ENCODE data around the gene TMEM86B.
A peak's percentile ranks its signal among the peaks of the same experiment; 100 is the strongest.

Gene TMEM86B

DNA sequence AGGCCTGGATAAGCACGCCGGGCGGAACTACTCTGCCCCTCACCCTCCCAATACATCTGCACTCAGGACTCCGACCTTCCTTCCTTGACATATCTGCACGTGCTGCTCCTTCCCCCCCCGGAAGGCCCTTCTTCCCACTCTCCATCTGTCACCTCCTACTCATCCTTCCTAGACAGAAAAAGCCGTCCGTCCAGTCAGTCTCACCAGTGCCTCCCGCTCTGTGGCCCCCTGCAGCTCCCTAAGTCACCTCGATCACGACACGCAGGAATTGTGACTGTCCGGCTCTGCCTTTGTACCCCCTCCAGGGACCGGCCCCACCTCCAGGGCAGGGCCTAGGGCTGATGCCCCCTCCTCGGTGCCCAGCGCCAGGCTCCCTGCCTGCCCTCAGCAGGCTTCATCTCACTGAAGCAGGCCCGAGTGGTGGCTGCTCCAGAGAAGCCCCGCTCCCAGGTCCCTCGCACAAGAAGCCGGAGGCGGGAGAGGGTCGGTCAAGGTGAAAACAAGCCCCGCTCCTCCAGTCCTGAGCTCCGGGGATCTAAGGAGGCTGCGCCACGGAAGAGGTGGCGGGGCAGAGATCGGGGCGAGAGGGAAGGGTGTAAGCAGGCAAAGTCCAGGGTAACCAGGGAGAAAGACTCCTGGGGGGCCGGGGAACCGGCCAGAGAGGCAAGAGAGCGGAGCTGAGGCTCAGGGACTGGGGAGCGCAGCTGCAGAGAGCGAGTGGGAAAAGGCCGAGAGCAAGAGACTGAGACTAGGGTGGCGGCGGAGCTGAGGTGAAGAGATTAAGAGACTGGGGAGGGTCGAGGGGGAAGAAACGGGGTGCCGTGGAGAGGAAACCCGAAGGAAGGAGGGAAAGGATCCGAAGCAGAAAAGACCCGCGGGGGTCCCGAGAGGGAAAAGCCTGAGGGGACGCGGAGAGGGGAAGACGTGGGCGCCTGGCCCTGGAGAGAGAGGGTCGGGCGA is 29.2 kb upstream of the TMEM86B start:
- ATAC-seq, result no peak

DNA sequence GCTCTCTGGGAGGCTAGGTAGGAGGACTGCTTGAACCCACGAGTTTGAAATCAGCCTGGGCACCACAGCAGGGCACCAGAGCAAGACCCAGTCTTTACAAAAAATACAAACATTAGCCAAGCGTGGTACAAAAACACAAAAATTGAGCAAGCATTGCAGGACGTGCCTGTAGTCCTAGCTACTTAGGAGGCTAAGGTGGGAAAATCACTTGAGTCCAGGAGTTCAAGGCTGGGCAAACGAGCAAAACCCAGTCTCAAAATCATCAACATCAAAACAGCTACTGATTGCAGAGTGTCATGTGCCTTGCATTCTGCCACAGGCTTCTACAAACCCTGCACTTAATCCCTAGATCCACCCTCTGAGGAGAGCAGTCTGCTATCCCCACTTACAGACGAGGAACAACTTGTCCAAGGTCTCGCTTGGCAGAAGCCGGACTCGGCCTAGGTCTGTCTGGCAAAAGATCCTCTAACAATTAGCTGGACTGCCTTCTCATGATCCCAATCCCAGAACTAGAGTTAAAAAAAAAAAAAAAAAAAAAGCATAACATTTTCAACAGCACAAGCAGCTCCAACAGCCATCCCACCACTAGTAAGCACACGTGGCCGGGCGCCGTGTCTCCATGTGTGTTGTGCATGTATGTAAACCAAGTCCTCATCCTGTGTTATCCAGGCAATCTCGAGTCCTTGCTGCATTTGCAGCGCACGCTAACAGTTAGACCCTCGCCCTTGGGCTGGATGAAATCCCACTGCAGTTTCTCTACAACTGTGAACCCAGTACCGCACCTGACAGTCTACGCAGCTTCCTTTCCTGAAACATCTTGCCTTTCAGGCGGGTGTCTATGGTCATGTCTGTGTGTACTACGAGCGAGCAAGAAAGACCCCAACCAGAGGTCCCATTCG is 28.2 kb upstream of the TMEM86B start:
- ATAC-seq, result no peak

DNA sequence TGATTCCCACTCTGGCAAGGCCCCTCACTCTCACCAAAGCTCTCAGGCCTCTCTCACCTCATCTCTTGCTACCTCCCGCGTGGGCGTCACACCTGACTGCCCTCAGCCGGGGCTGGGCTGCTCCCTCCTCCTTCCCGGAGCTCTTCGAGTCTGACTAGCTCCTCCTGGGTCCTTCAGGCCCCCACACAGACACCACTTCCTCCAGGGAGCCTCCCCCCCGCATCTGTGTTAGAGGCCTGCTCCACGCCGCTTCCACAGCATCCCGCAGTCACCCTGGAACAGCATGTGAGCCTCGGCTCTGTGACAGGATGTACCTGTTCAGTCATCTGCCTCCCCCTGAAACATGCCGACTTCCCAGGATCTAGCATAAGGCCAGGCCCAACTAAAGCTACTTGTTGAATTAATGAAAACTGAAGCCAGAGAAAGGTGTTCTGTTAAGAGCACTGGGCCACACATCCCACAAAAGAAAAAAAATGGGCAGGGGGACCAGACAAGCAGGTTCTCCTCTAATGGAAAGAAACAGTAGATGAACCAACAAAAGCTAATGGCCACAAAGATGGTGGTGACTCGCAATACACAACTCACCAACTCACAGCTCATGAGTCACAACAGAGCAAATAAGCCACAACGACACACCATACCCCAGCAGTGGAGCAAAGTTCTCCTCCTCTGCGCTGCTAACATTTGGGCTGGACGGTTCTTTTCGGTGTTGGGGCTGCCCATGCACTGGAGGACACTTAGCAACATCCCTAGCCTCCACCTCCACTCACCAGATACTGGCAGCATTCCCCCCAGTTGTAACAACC is 27.3 kb upstream of the TMEM86B start:
- ATAC-seq, result peak; percentile 27 to 33

DNA sequence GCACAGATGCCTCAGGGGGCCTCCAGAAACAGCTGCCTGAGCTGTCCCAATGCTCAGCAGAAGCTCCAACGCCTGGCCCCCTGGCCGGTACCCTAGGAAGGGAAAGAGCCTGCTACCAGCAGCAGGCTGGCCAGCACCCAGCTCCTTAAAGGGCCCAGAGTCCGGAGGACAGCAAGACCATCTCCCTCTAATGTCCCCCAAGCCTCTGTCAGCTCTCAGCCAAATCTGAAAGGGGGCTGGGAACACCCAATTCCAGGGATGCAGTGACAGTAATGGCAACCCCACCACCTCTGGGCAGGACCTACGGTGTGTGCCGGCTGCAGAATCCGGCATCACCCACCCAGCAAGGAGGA is 26.0 kb upstream of the TMEM86B start:
- no peak for ATAC-seq

DNA sequence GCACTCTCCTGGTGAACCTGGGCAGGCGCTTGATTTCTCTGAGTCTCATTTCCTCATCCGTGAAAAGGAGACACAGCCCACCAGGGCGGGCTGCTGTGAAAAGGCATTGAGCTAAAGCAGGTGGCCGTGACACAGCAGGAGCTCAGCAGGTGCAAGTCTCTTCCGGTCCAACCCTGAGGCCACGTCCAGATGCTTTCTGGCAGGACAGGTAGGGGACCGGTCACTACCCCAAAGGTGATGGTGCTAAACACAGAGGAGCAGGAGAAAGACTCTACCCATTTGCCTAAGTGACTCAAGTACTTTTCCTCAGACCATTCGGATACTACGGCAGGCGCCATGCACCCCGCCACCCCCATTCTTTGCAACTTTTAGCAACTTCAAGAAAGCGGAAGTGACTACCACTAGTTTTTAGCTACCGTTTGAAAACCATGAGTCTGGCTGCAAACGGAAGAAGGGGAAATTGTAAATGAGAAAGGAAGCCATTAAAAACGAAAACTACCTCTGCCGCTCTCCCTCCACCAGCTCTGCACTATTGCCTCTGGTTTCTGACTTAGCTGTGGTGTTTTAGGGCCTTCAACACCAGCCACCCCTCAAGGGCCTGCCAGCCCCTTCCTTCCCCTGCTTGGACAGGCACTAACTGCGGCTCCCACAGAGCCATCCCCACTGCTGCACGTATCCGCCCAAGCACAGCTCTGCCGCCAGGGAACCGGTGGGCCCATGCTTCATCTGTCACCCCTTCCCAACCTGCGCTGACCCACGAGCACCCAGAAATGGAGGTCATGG is 25.5 kb upstream of the TMEM86B start:
- peak; percentile 25 to 26 for ATAC-seq

DNA sequence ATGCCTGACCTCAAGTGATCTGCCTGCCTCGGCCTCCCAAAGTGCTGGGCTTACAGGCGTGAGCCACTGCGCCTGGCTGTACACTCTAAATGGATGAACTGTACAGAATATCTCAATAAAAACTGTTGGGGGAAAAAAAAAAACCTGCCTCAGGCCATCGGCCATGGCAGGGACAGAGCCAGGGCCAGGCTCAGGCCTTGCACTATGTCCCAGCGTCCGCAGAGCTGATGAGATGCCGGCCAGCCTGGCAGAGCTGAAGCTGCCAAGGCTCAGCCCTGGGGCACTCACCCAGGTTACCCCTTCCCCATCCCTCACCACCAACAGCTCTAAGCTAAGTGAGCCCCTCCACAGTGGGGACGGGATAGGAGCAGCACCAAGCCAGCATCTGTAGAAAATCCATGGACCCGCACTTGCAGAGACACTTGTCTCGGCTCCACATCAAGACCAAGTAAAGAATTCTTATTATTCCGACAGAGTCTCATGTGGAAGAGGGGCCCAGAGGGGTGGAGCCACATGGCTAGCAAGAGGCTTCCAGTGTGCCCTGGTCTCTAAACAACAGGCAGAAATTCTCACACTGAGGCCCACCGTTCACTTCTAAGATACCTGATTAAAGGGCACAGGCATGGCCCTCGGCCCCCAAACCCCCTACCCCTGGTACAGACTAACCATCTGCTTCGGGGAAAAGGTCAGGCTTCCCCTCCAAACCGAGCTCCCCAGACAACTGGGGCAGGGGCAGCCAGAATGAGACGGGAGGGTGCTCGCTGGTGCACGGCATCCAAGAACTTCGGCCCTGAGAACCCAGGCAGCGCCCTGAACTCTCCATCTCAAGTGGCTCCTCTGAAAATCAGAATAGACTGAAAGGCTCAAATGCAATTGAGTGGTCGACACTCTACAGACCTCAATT is 24.4 kb upstream of the TMEM86B start:
- no peak for ATAC-seq

DNA sequence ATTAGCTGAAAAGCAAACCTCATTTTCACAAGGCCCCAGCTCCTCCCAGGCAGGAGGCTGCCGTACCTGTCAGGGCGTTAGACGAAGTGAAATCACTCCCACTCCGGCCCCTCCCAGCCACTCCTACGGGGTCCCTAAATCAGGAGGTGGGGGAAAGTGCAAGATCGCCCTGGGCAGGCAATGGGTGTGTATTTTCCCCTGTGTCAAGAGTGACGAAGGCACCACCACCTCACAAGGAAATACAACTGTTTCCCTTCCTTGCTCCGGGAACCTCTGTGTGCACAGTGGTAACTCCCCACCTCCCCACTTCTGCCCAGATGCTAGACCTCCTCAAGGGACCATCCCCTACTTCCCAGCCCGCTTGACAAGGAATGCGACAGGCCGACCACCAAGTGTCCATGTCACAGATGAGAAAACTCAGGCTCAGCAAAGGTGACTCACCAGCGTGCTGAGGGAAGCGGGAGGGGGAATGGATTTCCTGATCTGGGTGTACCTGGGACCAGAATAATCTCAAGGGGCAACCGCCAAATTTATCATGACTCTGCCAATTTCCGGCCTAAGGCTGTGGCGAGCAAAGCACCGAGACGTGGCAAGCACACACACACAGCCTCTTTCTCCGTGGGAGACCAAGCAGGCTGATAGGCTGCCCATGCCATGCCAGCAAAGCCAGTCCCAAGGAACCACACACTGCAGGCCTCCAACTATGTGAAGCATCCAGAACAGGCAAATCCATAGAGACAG is 22.9 kb upstream of the TMEM86B start:
- no peak for ATAC-seq

DNA sequence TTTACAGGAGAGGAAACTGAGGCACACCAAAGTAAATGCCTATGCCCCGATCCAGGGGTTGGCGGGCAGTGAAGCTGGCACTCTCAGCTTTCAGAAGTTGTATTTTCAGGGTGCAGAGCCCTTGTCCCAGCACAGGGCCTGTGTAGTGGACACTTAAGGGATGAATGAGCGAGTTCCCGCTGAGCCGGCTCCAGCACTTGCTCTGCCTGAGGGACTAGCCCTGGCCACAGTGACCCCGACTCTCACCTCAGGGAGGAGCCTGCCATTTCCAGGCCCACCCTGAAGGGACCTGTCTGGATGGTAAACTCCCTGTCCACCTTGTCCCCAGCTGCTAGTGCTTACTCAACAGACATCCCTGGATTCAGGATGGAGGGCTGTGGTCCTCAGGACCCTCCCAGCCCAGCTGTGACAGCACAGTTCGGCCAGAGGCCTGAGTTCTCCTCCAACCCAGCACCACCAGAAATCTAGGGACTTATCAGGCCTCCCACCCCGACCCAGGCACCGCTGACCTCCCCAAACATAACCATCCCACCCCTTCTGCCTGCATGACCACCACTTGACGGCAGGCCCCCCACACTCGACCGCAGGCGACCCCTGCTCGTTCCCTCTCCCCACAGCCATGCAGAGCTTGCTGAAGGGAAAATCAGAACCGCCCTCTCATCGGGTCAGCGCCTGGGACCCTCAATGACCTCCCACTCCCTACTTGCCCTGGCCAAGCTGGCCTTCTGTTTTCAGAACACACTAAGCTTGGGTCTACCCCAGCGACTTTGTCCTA is 21.9 kb upstream of the TMEM86B start:
- no peak for ATAC-seq

DNA sequence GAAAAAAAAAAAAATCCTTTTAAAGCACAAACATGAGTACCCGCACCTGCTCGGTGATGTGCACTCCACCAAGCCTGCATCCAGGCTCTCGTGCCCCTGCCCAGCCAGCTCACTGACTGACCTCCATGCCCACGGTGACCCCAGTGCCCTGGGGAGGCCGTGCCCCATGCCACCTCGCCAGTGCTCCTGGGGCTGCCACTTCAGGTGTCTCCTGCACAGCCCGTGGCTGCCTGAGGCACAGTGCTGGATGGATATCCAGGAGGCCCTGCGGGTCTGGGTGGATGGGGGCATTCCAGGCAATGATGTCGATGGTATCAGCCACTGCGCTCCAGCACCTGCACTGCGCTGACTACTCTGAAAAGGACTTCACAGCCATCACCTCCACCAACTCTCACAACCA is 21.3 kb upstream of the TMEM86B start:
- ATAC-seq, result no peak

DNA sequence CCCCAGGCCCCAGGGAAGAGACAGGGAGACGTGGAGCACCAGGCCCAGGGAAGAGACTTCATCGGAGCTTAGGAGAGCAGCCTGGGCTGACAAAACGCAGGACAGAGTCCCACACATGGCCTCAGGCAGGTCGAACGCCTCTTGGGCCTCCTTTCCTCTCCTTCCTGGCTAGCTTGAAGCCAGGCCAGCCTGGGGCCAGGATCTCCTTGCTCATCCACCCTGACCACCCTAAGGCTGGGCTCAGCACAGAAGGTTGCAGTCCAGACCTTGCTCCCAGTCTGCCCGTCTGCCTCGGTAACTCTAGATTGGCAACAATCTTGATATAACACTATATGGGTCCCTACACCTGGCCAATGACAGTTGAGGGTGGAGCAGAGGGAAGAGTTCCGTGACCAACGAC is 20.1 kb upstream of the TMEM86B start:
- no peak for ATAC-seq

DNA sequence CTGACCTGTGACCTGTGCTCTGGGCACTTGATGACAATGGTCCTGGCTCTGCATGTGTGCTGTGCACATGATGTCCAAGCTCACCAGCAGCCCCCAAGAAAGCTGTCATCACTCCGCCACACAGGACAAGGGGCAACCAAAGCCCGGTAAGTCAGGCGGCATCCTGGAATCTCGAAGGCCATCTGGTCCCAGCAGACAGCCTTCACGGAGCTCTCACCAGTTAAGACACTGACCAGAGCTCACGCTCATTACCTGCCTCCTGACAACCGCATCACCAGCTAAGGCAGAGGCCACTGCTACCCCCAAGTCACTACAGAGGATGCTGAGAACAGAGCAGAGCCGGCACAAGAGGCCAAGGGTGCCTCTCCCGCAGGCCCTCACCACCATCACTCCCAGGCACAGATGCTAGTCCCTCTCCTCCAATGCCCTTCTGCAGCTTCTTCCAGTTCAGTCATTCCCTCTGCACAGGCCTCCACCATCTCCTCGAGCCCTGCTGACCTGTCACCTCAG is 19.7 kb upstream of the TMEM86B start:
- ATAC-seq, result no peak

DNA sequence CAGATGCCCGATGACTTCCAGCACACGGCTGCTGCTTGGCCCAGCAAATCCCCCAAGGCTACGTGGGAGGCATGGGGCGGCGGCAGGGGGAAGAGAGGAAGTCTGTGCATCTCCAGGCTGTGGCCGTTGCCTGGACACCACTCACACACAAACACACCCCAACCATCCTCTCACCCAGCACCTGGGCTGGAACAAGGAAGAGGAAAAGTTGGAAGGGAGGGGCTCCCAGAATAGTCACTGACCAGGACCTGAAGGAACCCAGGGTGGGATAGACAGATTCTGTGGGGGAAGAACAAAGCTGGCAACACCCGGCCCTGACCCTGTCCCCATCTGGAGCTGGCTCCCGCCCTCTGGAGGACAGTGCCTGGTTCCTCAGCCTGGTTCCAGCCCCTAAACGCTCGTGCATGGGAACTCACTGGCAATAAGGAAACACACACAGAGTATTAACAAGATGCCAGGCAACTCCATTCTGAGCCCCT is 19.1 kb upstream of the TMEM86B start:
- no peak for ATAC-seq

DNA sequence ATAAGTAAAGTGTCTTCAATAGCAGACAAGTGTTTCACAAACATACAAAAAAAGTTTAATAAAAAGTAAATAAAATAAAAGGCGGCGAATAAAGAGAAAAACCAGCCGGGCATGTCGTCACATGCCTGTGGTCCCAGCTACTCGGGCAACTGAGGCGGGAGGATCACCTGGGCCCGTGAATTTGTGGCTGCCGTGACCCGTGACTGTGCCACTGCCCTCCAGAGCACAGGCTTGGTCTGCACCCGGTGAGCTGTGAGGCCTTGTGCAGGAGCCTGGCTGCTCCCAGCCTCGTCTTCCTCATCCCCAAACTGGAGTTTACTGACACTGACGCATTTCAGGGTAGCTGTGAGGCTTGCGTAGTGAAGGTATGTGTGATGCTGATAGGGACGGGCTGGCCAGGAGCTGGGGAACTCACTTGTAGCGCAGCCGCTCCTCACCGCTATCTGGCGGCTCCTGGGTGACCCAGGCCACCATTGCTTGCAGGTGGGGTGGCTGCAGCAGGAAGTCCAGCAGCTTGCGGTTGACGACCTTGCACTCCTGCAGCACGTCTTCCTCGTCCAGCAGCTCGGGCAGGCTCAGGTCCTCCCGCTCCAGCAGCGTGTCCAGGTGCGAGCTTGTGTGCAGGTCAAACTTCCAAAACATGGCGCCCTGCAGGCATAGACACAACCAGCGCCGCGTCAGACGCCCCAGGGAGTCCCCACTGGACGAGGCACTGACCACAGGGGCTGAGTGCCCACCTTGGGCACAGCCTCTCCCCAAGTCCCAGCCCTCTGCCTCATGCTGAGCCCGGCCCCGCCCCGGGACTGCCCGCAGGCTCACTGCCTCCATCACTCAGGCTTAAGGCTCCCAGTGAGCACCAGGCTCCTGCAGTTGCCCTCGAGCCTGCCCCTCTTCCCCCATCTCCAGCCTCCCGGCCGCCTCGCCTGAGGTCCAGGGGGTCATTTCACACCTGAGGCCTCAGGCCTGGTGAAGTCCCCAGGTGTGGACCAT is 18.2 kb upstream of the TMEM86B start:
- ATAC-seq, result no peak

DNA sequence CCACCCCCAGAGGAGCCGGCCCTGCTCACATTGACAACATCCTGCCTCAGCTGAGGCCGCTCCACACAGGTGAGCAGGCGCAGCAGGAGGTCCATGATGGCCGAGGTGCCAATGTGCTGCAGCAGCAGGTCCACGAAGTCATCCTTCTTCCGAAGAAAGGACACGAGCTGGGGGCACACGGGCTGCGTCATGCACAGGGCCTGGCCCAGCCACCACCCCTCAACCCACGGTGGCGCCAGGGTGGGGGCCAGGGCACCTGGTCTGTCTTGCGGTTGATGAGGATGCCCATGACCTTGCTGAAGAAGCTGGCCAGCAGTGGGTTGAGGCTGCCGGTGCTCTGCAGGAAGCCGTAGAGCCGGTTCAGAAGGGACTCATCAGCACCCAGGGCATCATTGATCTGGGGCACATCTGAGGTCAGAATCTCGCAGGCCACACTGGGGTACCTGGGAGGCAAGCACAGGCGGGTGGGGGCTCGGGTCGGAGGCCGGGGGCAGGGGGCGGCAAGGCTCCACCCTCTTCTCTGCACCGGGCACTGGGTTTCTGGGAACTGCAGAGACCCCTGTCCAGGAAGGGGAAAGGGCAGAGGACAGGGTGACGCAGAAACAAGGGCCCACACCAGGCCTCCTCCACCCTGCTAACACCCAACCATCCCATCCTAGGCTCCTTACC is 16.8 kb upstream of the TMEM86B start:
- ATAC-seq, result no peak

DNA sequence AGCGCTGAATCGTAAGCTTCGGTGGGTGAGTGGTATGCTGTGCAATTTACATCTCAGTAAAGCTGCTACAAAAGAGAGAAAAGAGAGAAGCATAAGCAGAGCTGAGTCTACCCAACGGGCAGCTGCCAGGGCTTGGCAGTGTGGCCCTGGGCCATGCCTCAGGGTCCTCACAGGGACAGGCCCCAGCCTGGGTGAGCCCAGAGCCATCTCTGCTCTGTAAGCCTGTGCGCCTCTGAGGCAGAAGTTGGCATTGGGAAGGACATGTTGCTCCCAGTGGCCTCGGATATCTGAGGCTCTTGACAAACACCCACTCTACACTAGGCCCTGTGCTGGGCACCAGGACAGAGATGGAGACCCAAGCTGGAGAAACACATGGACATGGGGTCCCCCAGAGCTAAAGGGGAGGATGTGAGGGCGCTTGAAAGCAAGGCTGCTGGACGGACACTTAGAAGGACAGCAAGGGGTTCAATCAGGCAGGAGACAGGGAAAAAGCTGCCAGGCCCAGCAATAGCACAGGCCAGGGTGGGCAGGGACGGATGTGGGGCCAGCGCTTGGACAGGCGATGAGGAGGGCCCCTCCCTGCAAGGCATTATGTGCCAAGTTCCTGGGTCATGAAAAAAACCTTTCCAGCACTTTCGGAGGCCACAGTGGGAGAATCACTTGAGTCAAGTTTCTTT is 15.6 kb upstream of the TMEM86B start:
- no peak for ATAC-seq

DNA sequence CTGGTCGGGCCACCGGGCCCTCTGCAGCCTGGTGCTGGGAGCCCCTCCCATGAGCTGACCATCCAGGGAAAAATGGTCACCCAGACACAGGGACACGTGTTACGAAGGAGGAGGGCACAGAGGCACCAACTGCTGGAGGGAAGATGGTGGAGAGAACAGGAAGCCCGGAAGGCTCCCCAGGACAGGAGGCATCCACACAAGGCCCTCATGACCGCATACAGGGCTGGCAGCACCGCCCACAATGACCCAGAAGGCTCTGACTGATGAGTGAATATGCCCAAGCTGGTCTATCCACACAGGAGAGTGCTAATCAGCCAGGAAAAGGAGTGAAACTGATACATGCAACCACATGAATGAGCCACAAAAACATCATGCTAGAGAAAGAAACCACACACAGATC is 14.0 kb upstream of the TMEM86B start:
- ATAC-seq, result no peak

All from activated CD4-positive, CD25-positive, alpha-beta regulatory T cell treated with anti-CD3 and anti-CD28 coated beads, Interleukin-2, amount 50 U/mL, for 24 hours (primary cell).